ENCODE results near the gene MCM9. TPM values are rescaled to one million over a fixed set of nuclear protein-coding genes. Genes with fewer than 3 reads are reported as not detected.
"Not testable (repeated sequence)": the region's sequence is repeated elsewhere in the genome, so short reads cannot be mapped to it uniquely, and the experiment has no call there.

The MCM9 gene
- polyA plus RNA-seq, 2 donors: 3.7 to 5.2 TPM

GRCh38 chr6:118875672-118876071, 59.3 kb downstream of the MCM9 start:
- Histone ChIP-seq H3K36me3 (ENCODE audit: control insufficient read depth in 2 of 2, insufficient read depth in 2 of 2, low read length in 1 of 2) (no peaks in the 10 kb centered on the region), H3K27me3 (ENCODE audit: control insufficient read depth in 1 of 2, insufficient read depth in 2 of 2, low read length in 2 of 2) (no peaks in the 10 kb centered on the region), H3K4me3 (ENCODE audit: low read depth in 1 of 2, low read length in 2 of 2) (no peak overlapping the region), H3K4me1 (ENCODE audit: control insufficient read depth in 2 of 2, insufficient read depth in 2 of 2, low read length in 1 of 2) (no peaks in the 10 kb centered on the region), H3K27ac (ENCODE audit: low read depth in 2 of 2, low read length in 1 of 2) (no peak overlapping the region), H3K9me3 (ENCODE audit: control insufficient read depth in 2 of 2, insufficient read depth in 1 of 2, low read depth in 1 of 2, low read length in 1 of 2) (no peaks in the 10 kb centered on the region)
- 65 to 71% methylated on average over 2 of the region's 2 CpGs for WGBS, 2 donors

- Histone ChIP-seq H3K36me3 (ENCODE audit: control insufficient read depth in 2 of 2, insufficient read depth in 2 of 2, low read length in 1 of 2) (no peaks in the 10 kb centered on the region), H3K27ac (ENCODE audit: low read depth in 2 of 2, low read length in 1 of 2) (no peak overlapping the region), H3K27me3 (ENCODE audit: control insufficient read depth in 1 of 2, insufficient read depth in 2 of 2, low read length in 2 of 2) (no peaks in the 10 kb centered on the region), H3K4me3 (ENCODE audit: low read depth in 1 of 2, low read length in 2 of 2) (no peak overlapping the region), H3K9me3 (ENCODE audit: control insufficient read depth in 2 of 2, insufficient read depth in 1 of 2, low read depth in 1 of 2, low read length in 1 of 2) (no peaks in the 10 kb centered on the region), H3K4me1 (ENCODE audit: control insufficient read depth in 2 of 2, insufficient read depth in 2 of 2, low read length in 1 of 2) (no peaks in the 10 kb centered on the region)
- WGBS, 2 donors: 90 to 95% methylated on average over 2 of the region's 2 CpGs
Observed at GRCh38 chr6:118873239-118873638, 61.7 kb downstream of the MCM9 start.

- no peak overlapping the region for H3K4me3 ChIP-seq (ENCODE audit: low read depth in 1 of 2, low read length in 2 of 2)
- H3K27me3 ChIP-seq (ENCODE audit: control insufficient read depth in 1 of 2, insufficient read depth in 2 of 2, low read length in 2 of 2): no peaks in the 10 kb centered on the region
- H3K9me3 ChIP-seq (ENCODE audit: control insufficient read depth in 2 of 2, insufficient read depth in 1 of 2, low read depth in 1 of 2, low read length in 1 of 2): no peaks in the 10 kb centered on the region
- 80 to 86% methylated on average over 2 of the region's 2 CpGs for WGBS, 2 donors
- no peak overlapping the region for H3K27ac ChIP-seq (ENCODE audit: low read depth in 2 of 2, low read length in 1 of 2)
- H3K4me1 ChIP-seq (ENCODE audit: control insufficient read depth in 2 of 2, insufficient read depth in 2 of 2, low read length in 1 of 2): no peaks in the 10 kb centered on the region
- H3K36me3 ChIP-seq (ENCODE audit: control insufficient read depth in 2 of 2, insufficient read depth in 2 of 2, low read length in 1 of 2): no peaks in the 10 kb centered on the region
Observed at GRCh38 chr6:118872726-118873125, 62.2 kb downstream of the MCM9 start.

- Histone ChIP-seq H3K4me3 (ENCODE audit: low read depth in 1 of 2, low read length in 2 of 2) (no peak overlapping the region), H3K4me1 (ENCODE audit: control insufficient read depth in 2 of 2, insufficient read depth in 2 of 2, low read length in 1 of 2) (no peaks in the 10 kb centered on the region), H3K27me3 (ENCODE audit: control insufficient read depth in 1 of 2, insufficient read depth in 2 of 2, low read length in 2 of 2) (no peaks in the 10 kb centered on the region), H3K27ac (ENCODE audit: low read depth in 2 of 2, low read length in 1 of 2) (no peak overlapping the region), H3K9me3 (ENCODE audit: control insufficient read depth in 2 of 2, insufficient read depth in 1 of 2, low read depth in 1 of 2, low read length in 1 of 2) (no peaks in the 10 kb centered on the region), H3K36me3 (ENCODE audit: control insufficient read depth in 2 of 2, insufficient read depth in 2 of 2, low read length in 1 of 2) (no peaks in the 10 kb centered on the region)
Observed at GRCh38 chr6:118872318-118872717, 62.6 kb downstream of the MCM9 start.

GRCh38 chr6:118871331-118871730, 63.6 kb downstream of the MCM9 start:
- Histone ChIP-seq H3K36me3 (ENCODE audit: control insufficient read depth in 2 of 2, insufficient read depth in 2 of 2, low read length in 1 of 2) (no peaks in the 10 kb centered on the region), H3K4me1 (ENCODE audit: control insufficient read depth in 2 of 2, insufficient read depth in 2 of 2, low read length in 1 of 2) (no peaks in the 10 kb centered on the region), H3K9me3 (ENCODE audit: control insufficient read depth in 2 of 2, insufficient read depth in 1 of 2, low read depth in 1 of 2, low read length in 1 of 2) (no peaks in the 10 kb centered on the region), H3K27ac (ENCODE audit: low read depth in 2 of 2, low read length in 1 of 2) (no peak overlapping the region), H3K27me3 (ENCODE audit: control insufficient read depth in 1 of 2, insufficient read depth in 2 of 2, low read length in 2 of 2) (no peaks in the 10 kb centered on the region), H3K4me3 (ENCODE audit: low read depth in 1 of 2, low read length in 2 of 2) (no peak overlapping the region)
- WGBS, 2 donors: 87 to 94% methylated on average over 5 of the region's 5 CpGs

GRCh38 chr6:118869894-118870589, 64.9 kb downstream of the MCM9 start:
- no peaks in the 10 kb centered on the region for H3K4me1 ChIP-seq (ENCODE audit: control insufficient read depth in 2 of 2, insufficient read depth in 2 of 2, low read length in 1 of 2)
- no peak overlapping the region for H3K4me3 ChIP-seq (ENCODE audit: low read depth in 1 of 2, low read length in 2 of 2)
- WGBS, 2 donors: 91 to 94% methylated on average over 2 of the region's 2 CpGs
- no peak overlapping the region for H3K27ac ChIP-seq (ENCODE audit: low read depth in 2 of 2, low read length in 1 of 2)
- H3K9me3 ChIP-seq (ENCODE audit: control insufficient read depth in 2 of 2, insufficient read depth in 1 of 2, low read depth in 1 of 2, low read length in 1 of 2): no peaks in the 10 kb centered on the region
- H3K27me3 ChIP-seq (ENCODE audit: control insufficient read depth in 1 of 2, insufficient read depth in 2 of 2, low read length in 2 of 2): no peaks in the 10 kb centered on the region
- H3K36me3 ChIP-seq (ENCODE audit: control insufficient read depth in 2 of 2, insufficient read depth in 2 of 2, low read length in 1 of 2): no peaks in the 10 kb centered on the region

- no peaks in the 10 kb centered on the region for H3K9me3 ChIP-seq (ENCODE audit: control insufficient read depth in 2 of 2, insufficient read depth in 1 of 2, low read depth in 1 of 2, low read length in 1 of 2)
- WGBS, 2 donors: 57 to 74% methylated on average over 2 of the region's 2 CpGs
- no peak overlapping the region for H3K27ac ChIP-seq (ENCODE audit: low read depth in 2 of 2, low read length in 1 of 2)
- no peaks in the 10 kb centered on the region for H3K27me3 ChIP-seq (ENCODE audit: control insufficient read depth in 1 of 2, insufficient read depth in 2 of 2, low read length in 2 of 2)
- no peaks in the 10 kb centered on the region for H3K36me3 ChIP-seq (ENCODE audit: control insufficient read depth in 2 of 2, insufficient read depth in 2 of 2, low read length in 1 of 2)
- H3K4me3 ChIP-seq (ENCODE audit: low read depth in 1 of 2, low read length in 2 of 2): no peak overlapping the region
- H3K4me1 ChIP-seq (ENCODE audit: control insufficient read depth in 2 of 2, insufficient read depth in 2 of 2, low read length in 1 of 2): peaks cover 0 to 4% of the 10 kb centered on the region in 2 donors
Observed at GRCh38 chr6:118869350-118869749, 65.6 kb downstream of the MCM9 start.

GRCh38 chr6:118868901-118869300, 66.1 kb downstream of the MCM9 start:
- not testable (repeated sequence) for H3K27ac ChIP-seq (ENCODE audit: low read depth in 2 of 2, low read length in 1 of 2); H3K4me3 ChIP-seq (ENCODE audit: low read depth in 1 of 2, low read length in 2 of 2); H3K4me1 ChIP-seq (ENCODE audit: control insufficient read depth in 2 of 2, insufficient read depth in 2 of 2, low read length in 1 of 2); H3K27me3 ChIP-seq (ENCODE audit: control insufficient read depth in 1 of 2, insufficient read depth in 2 of 2, low read length in 2 of 2); H3K36me3 ChIP-seq (ENCODE audit: control insufficient read depth in 2 of 2, insufficient read depth in 2 of 2, low read length in 1 of 2); H3K9me3 ChIP-seq (ENCODE audit: control insufficient read depth in 2 of 2, insufficient read depth in 1 of 2, low read depth in 1 of 2, low read length in 1 of 2)
- WGBS, 2 donors: 90 to 95% methylated on average over 2 of the region's 2 CpGs

GRCh38 chr6:118867181-118867580, 67.8 kb downstream of the MCM9 start:
- WGBS, 2 donors: 96 to 98% methylated on average over 4 of the region's 4 CpGs

GRCh38 chr6:118865100-118865391, 69.9 kb downstream of the MCM9 start:
- peaks cover 0 to 5% of the 10 kb centered on the region in 2 donors for H3K4me1 ChIP-seq (ENCODE audit: control insufficient read depth in 2 of 2, insufficient read depth in 2 of 2, low read length in 1 of 2)
- no peak overlapping the region for H3K27ac ChIP-seq (ENCODE audit: low read depth in 2 of 2, low read length in 1 of 2)
- no peaks in the 10 kb centered on the region for H3K27me3 ChIP-seq (ENCODE audit: control insufficient read depth in 1 of 2, insufficient read depth in 2 of 2, low read length in 2 of 2)
- H3K9me3 ChIP-seq (ENCODE audit: control insufficient read depth in 2 of 2, insufficient read depth in 1 of 2, low read depth in 1 of 2, low read length in 1 of 2): peaks cover 0 to 1% of the 10 kb centered on the region in 2 donors
- WGBS, 2 donors: 46 to 53% methylated on average over 2 of the region's 2 CpGs
- no peak overlapping the region for H3K4me3 ChIP-seq (ENCODE audit: low read depth in 1 of 2, low read length in 2 of 2)
- H3K36me3 ChIP-seq (ENCODE audit: control insufficient read depth in 2 of 2, insufficient read depth in 2 of 2, low read length in 1 of 2): peaks cover 0 to 3% of the 10 kb centered on the region in 2 donors

More at GRCh38 chr6:118867181-118867580, 67.8 kb downstream of the MCM9 start:
- Histone ChIP-seq H3K4me3 (ENCODE audit: low read depth in 1 of 2, low read length in 2 of 2) (no peak overlapping the region), H3K9me3 (ENCODE audit: control insufficient read depth in 2 of 2, insufficient read depth in 1 of 2, low read depth in 1 of 2, low read length in 1 of 2) (no peaks in the 10 kb centered on the region), H3K27ac (ENCODE audit: low read depth in 2 of 2, low read length in 1 of 2) (no peak overlapping the region), H3K4me1 (ENCODE audit: control insufficient read depth in 2 of 2, insufficient read depth in 2 of 2, low read length in 1 of 2) (peaks cover 0 to 5% of the 10 kb centered on the region in 2 donors), H3K27me3 (ENCODE audit: control insufficient read depth in 1 of 2, insufficient read depth in 2 of 2, low read length in 2 of 2) (no peaks in the 10 kb centered on the region), H3K36me3 (ENCODE audit: control insufficient read depth in 2 of 2, insufficient read depth in 2 of 2, low read length in 1 of 2) (peaks cover 0 to 3% of the 10 kb centered on the region in 2 donors)

Data from esophagus (tissue), 2 donors.